A673 (cell line): Measurements from ENCODE around the gene UVSSA.

ENCODE experiments used
- EZH2 ChIP-seq: fragments of 200-600 bp; sonication (generic); IDR thresholded peaks from 2 replicates; pipeline ENCODE4 v1.6.1; 2017; ENCODE audit warnings: borderline replicate concordance, low read depth, mild to moderate bottlenecking, mixed read lengths, antibody characterized with exemption, low read length; ENCODE audit not compliant: poor library complexity, severe bottlenecking
- TF ChIP-seq, protein P1 (sequence below): fragments of 300-800, 200-600 bp; sonication (generic); conservative IDR thresholded peaks from 2 replicates; pipeline ENCODE4 v1.5.1; 2017; ENCODE audit warnings: low read depth, mild to moderate bottlenecking, antibody characterized with exemption, low read length, moderate library complexity, mixed read lengths

DNA sequence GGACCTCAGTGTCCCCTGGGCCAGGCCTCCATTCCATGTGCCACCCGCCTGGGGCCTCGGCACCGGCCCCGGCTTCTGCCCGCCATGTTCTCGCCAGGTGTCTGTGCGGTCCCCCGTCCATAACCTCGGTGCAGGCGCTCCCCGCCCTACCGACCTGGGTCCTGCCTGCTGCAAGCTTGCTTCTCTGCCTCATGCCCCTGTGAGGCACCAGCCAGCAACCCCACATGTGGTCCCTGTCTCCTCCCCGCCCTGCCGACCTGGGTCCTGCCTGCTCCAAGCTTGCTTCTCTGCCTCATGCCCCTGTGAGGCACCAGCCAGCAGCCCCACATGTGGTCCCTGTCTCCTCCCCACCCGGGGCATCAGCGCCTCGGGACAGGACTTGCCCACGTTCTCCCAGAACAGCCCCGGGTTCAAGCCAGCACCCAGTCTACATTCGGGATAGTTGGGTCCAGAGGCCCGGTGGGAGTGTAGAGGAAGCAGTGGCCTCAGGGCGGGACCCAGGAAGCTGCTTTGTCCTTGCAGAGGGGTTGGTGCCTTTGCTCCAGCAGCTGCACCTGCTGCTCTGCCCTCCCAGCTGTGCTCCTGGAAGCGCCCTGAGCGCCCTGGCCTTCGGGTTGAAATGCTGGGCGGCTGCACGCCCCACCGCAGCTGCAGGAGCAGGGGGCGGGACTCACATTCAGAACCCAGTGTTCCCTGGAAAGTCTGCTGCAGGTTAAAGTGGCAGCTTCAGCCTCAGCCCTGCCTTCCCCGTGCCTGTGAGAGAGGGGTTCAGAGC is 20.1 kb upstream of the UVSSA start:
- TF ChIP-seq, protein P1, sequence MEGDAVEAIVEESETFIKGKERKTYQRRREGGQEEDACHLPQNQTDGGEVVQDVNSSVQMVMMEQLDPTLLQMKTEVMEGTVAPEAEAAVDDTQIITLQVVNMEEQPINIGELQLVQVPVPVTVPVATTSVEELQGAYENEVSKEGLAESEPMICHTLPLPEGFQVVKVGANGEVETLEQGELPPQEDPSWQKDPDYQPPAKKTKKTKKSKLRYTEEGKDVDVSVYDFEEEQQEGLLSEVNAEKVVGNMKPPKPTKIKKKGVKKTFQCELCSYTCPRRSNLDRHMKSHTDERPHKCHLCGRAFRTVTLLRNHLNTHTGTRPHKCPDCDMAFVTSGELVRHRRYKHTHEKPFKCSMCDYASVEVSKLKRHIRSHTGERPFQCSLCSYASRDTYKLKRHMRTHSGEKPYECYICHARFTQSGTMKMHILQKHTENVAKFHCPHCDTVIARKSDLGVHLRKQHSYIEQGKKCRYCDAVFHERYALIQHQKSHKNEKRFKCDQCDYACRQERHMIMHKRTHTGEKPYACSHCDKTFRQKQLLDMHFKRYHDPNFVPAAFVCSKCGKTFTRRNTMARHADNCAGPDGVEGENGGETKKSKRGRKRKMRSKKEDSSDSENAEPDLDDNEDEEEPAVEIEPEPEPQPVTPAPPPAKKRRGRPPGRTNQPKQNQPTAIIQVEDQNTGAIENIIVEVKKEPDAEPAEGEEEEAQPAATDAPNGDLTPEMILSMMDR, result no peak
- TF ChIP-seq EZH2, result no peak
